ENCODE data around the gene OSBPL6. TPM values are rescaled to one million over a fixed set of nuclear protein-coding genes. Genes with fewer than 3 reads are reported as not detected.

OSBPL6 gene
- total RNA-seq = 2.2 and 4.1 TPM in 2 replicates

DNA sequence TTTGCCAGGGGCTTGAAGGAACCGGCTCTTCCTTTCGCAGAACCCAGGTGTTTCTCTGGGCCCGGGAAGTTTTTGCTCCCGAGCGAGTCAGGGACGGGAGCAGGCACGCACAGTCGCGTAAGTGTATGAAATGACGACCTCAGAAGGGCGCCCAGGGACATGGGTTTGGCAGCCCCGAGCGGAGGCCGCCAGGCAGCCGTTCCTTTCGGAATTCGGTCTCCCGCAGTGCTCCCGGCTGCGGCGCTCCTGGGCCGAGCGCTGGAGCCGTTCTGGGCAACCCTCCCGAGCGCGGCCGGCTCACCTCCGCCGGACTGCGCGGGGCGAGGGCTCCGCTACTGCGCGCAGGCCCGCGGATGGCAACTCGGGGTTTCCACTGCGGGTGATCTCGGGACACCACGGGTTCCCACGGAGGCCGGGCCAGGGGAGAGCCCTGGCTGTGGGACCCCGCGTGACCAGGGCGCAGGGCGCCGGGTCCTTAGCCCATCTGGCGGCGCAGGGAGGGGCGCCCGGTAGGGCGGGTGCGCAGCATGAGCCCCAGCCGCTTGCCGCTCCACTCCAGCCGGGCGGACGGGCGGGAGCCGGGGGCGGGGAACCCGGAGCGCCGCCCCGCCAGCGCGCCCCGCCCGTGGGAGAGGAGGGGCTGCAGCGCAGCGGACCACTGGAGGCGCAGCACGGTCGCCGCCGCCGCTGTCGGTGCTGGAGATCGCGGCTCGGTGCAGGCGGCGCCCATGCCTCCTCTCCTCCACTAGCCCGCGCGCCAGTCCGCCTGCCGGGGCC is at the start of gene OSBPL6:
Gene OSBPL6 (plus strand): TSS at position 690 of the 777 bp plus-strand sequence. CDS start 111,673 bp downstream, outside the sequence.

DNA sequence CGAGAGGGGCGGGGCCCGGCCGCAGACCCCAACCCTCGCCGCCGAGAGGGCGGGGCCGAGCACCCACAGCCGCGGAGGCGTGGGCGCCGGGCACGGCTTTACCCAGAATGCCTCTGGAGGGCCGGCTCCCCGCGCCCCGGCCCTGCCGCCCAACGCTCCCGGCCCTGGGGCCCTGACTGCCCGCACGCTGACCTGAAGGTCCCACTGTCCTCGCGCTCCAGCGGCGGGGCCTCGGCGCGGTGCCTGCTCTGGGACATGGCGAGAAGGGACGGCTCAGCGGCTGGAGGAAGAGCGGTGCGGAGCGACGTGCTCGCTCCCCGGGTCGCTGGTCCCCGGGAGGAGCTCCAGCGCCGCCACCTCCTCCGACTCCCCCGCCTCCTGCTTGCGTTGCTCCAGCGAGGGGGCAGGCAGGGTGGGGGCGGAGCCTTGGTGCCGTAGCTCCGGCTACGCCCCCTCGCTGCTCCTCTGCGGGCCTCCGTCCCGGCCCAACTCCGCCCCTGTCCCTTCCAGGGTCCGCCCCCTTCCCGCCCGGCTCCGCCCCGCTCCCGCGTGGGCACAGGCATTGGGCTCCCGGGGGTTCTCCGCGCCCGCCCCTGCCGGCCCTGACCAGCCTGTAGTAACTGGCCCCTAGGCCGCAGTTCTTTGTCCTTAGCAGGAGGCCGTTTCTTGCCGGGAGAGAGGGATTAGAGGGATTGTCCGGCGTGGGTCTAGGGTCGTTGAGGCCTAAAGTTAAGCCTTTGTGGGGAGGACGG is 256.6 kb downstream of the OSBPL6 start, which contains the start of the genes PJVK and PRKRA:
Gene PJVK (plus strand): TSS at position 605 of the 752 bp plus-strand sequence. CDS start 2,032 bp downstream, outside the sequence.
Gene PRKRA (minus strand): TSS at position 402 of the 752 bp plus-strand sequence. CDS start 145 bp downstream, at position 257.

Other genes starting within 250 kb of the OSBPL6 start
- not detected in 2 replicates for gene PDE11A, start 121.7 kb upstream of the OSBPL6 start, total RNA-seq
- gene RBM45, start 82.1 kb upstream of the OSBPL6 start, total RNA-seq = 18.0 and 18.2 TPM in 2 replicates

Data from subcutaneous preadipocyte (primary cell).